ENCODE data around the gene INTS13. TPM values are rescaled to one million over a fixed set of nuclear protein-coding genes. Genes with fewer than 3 reads are reported as not detected.

Gene INTS13
- total and polyA plus RNA-seq, 2 donors (not counting 1 experiment from before 2014, with no cell fraction given) = 29.2 to 33.0 TPM

DNA sequence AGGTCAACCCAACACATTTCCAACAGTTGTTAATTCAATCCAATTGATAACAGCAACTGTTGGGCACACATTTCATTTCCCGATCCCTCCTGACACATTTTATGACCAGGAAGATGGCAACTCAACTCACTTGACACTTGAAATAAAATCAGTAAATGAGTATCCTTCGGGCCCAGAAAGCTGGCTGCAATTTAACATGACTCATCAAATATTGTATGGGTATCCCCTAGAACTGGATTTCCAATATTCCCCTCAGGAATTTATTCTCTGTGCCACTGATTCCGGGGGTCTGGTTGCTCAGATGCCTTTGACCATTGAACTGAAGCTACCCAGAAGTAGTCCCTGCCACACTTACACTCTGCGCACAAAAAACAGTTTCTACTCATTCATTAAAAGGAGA is 42.1 kb downstream of the INTS13 start:
- Histone ChIP-seq H3K27ac (ENCODE audit: insufficient read depth, low read length) (no peak overlapping the region), H3K9me3 (ENCODE audit: control insufficient read depth, insufficient read depth, low read depth, low read length) (no peaks in the 10 kb centered on the region), H4K20me1 (ENCODE audit: control insufficient read depth, extremely low read depth, insufficient read depth, low read length) (no peaks in the 10 kb centered on the region), H3K4me1 (ENCODE audit: control insufficient read depth, extremely low read depth, insufficient read depth, low read length) (no peaks in the 10 kb centered on the region), H3K79me2 (ENCODE audit: control insufficient read depth, insufficient read depth, low read length) (no peaks in the 10 kb centered on the region), H3K36me3 (ENCODE audit: control insufficient read depth, insufficient read depth, low read length) (no peaks in the 10 kb centered on the region), H3K9ac (ENCODE audit: insufficient read depth, low read length) (no peak overlapping the region), H3K4me2 (ENCODE audit: extremely low read depth, insufficient read depth, low read length) (no peak overlapping the region), H3K4me3 (replicated peaks in 1 of 4; ENCODE audit: control extremely low read depth in 1 of 4, insufficient read depth in 1 of 4, low read depth in 3 of 4, low read length in 4 of 4) (no peak overlapping the region), H3K27me3 (ENCODE audit: control insufficient read depth, insufficient read depth, low read length) (no peaks in the 10 kb centered on the region), H2AFZ (ENCODE audit: low read length) (no peak overlapping the region)
- no peak for DNase-seq (ENCODE audit: low read depth in 2 of 2)
- TF ChIP-seq EZH2 (IDR thresholded peaks at IDR 0.05; ENCODE audit: low read length, missing control alignments) (no peak), CTCF (conservative IDR thresholded peaks at IDR 0.05 in 1 of 2, IDR thresholded peaks at IDR 0.05 in 1 of 2; ENCODE audit: low read depth in 1 of 2, low read length in 2 of 2) (no peak)

DNA sequence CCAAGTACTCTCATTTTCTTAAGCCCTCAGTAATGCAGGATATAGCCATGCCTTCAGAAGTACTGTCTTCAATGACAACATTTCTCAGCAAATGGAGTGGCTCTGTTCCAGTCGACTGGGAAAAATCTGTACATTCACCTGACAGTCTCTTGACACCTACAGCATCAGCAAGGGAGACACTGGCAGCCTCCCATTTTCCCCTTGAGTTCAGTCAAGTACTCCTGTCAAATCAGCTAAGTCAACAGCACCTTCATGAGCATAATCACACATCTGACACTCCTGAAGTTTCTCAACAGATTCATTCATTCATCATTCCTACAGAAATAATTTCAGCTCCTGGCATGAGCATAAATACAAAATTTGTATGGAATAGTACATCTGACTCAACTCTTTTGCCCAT is 46.1 kb downstream of the INTS13 start:
- TF ChIP-seq CTCF (conservative IDR thresholded peaks at IDR 0.05 in 1 of 2, IDR thresholded peaks at IDR 0.05 in 1 of 2; ENCODE audit: low read depth in 1 of 2, low read length in 2 of 2) (no peak), EZH2 (IDR thresholded peaks at IDR 0.05; ENCODE audit: low read length, missing control alignments) (no peak)
- Histone ChIP-seq H3K36me3 (ENCODE audit: control insufficient read depth, insufficient read depth, low read length) (no peaks in the 10 kb centered on the region), H4K20me1 (ENCODE audit: control insufficient read depth, extremely low read depth, insufficient read depth, low read length) (no peaks in the 10 kb centered on the region), H3K9me3 (ENCODE audit: control insufficient read depth, insufficient read depth, low read depth, low read length) (no peaks in the 10 kb centered on the region), H2AFZ (ENCODE audit: low read length) (no peak overlapping the region), H3K9ac (ENCODE audit: insufficient read depth, low read length) (no peak overlapping the region), H3K4me2 (ENCODE audit: extremely low read depth, insufficient read depth, low read length) (no peak overlapping the region), H3K79me2 (ENCODE audit: control insufficient read depth, insufficient read depth, low read length) (no peaks in the 10 kb centered on the region), H3K4me1 (ENCODE audit: control insufficient read depth, extremely low read depth, insufficient read depth, low read length) (no peaks in the 10 kb centered on the region), H3K27ac (ENCODE audit: insufficient read depth, low read length) (no peak overlapping the region), H3K4me3 (replicated peaks in 1 of 4; ENCODE audit: control extremely low read depth in 1 of 4, insufficient read depth in 1 of 4, low read depth in 3 of 4, low read length in 4 of 4) (no peak overlapping the region), H3K27me3 (ENCODE audit: control insufficient read depth, insufficient read depth, low read length) (no peaks in the 10 kb centered on the region)
- DNase-seq (ENCODE audit: low read depth in 2 of 2) = no peak

GRCh38 chr12:26890784-26891183 is 47.0 kb downstream of the INTS13 start:
- DNase-seq (ENCODE audit: low read depth in 2 of 2) = no peak
- TF ChIP-seq EZH2 (IDR thresholded peaks at IDR 0.05; ENCODE audit: low read length, missing control alignments) (no peak), CTCF (conservative IDR thresholded peaks at IDR 0.05 in 1 of 2, IDR thresholded peaks at IDR 0.05 in 1 of 2; ENCODE audit: low read depth in 1 of 2, low read length in 2 of 2) (no peak)
- H3K4me1 ChIP-seq (ENCODE audit: control insufficient read depth, extremely low read depth, insufficient read depth, low read length) = no peaks in the 10 kb centered on the region
- H3K9ac ChIP-seq (ENCODE audit: insufficient read depth, low read length) = no peak overlapping the region
- H3K79me2 ChIP-seq (ENCODE audit: control insufficient read depth, insufficient read depth, low read length) = no peaks in the 10 kb centered on the region
- no peak overlapping the region for H3K4me2 ChIP-seq (ENCODE audit: extremely low read depth, insufficient read depth, low read length)
- H3K27ac ChIP-seq (ENCODE audit: insufficient read depth, low read length) = no peak overlapping the region
- no peaks in the 10 kb centered on the region for H3K27me3 ChIP-seq (ENCODE audit: control insufficient read depth, insufficient read depth, low read length)
- no peaks in the 10 kb centered on the region for H3K36me3 ChIP-seq (ENCODE audit: control insufficient read depth, insufficient read depth, low read length)
- no peak overlapping the region for H2AFZ ChIP-seq (ENCODE audit: low read length)
- H3K4me3 ChIP-seq (replicated peaks in 1 of 4; ENCODE audit: control extremely low read depth in 1 of 4, insufficient read depth in 1 of 4, low read depth in 3 of 4, low read length in 4 of 4) = no peak overlapping the region
- H3K9me3 ChIP-seq (ENCODE audit: control insufficient read depth, insufficient read depth, low read depth, low read length) = no peaks in the 10 kb centered on the region
- no peaks in the 10 kb centered on the region for H4K20me1 ChIP-seq (ENCODE audit: control insufficient read depth, extremely low read depth, insufficient read depth, low read length)
